Measurements from ENCODE around the gene TSPAN13.

DNA sequence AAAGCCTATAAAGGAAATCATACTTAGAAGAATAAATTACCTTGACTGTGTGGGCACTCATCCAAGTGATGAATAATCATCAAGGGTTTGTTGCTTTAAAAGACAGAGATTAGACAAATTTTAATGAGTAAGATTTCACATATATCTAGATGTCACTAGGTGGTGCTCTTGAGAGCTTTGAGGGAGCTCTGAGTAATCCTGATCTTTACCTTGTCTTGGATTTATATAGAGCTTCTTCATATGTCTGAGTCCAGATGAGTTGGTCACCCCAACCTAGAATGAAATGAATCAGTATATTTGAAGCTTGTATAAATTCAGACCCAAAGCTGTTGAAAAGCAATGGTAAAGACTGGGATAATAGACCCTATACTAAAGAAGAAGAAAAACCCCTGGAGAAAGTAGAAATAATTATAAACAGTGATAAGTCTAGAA is 47.6 kb downstream of the TSPAN13 start:
- no peak for TF ChIP-seq POLR2A (IDR thresholded peaks at IDR 0.05)
- no peak for TF ChIP-seq POLR2AphosphoS5 (IDR thresholded peaks at IDR 0.05)
- TF ChIP-seq, protein P1, sequence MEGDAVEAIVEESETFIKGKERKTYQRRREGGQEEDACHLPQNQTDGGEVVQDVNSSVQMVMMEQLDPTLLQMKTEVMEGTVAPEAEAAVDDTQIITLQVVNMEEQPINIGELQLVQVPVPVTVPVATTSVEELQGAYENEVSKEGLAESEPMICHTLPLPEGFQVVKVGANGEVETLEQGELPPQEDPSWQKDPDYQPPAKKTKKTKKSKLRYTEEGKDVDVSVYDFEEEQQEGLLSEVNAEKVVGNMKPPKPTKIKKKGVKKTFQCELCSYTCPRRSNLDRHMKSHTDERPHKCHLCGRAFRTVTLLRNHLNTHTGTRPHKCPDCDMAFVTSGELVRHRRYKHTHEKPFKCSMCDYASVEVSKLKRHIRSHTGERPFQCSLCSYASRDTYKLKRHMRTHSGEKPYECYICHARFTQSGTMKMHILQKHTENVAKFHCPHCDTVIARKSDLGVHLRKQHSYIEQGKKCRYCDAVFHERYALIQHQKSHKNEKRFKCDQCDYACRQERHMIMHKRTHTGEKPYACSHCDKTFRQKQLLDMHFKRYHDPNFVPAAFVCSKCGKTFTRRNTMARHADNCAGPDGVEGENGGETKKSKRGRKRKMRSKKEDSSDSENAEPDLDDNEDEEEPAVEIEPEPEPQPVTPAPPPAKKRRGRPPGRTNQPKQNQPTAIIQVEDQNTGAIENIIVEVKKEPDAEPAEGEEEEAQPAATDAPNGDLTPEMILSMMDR (IDR thresholded peaks at IDR 0.05): peak; percentile 26 to 38 (median 31)
